ENCODE measurements around the gene GUCA1A.
"Not testable (repeated sequence)": the region's sequence is repeated elsewhere in the genome, so short reads cannot be mapped to it uniquely, and the experiment has no call there.

GUCA1A gene

GRCh38 chr6:42211726-42212125 is 38.6 kb downstream of the GUCA1A start:
- DNase-seq = no peak

- no peak for DNase-seq
Observed at GRCh38 chr6:42212442-42212841, 39.3 kb downstream of the GUCA1A start.

GRCh38 chr6:42216495-42216894 is 43.3 kb downstream of the GUCA1A start:
- DNase-seq = not testable (repeated sequence)

GRCh38 chr6:42217157-42217518 is 44.0 kb downstream of the GUCA1A start:
- DNase-seq = peak; percentile 51

GRCh38 chr6:42217519-42218367 is 44.6 kb downstream of the GUCA1A start, which contains the start of gene MRPS10:
Gene MRPS10, minus strand, starts transcription at chr6:42217861. Its CDS starts 12 bp downstream, at chr6:42217849.
- DNase-seq = peak; percentile 97

- no peak for DNase-seq
Observed at GRCh38 chr6:42220807-42221206, 47.6 kb downstream of the GUCA1A start.

GRCh38 chr6:42221546-42221945 is 48.4 kb downstream of the GUCA1A start:
- no peak for DNase-seq

GRCh38 chr6:42222448-42222847 is 49.3 kb downstream of the GUCA1A start:
- DNase-seq = no peak

- no peak for DNase-seq
Observed at GRCh38 chr6:42224222-42225028, 51.3 kb downstream of the GUCA1A start.

GRCh38 chr6:42225029-42225339 is 51.8 kb downstream of the GUCA1A start:
- no peak for DNase-seq

- no peak for DNase-seq
Observed at GRCh38 chr6:42225419-42225818, 52.3 kb downstream of the GUCA1A start.

GRCh38 chr6:42226161-42226611 is 53.0 kb downstream of the GUCA1A start:
- DNase-seq = no peak

- DNase-seq = no peak
Observed at GRCh38 chr6:42226645-42227143, 53.5 kb downstream of the GUCA1A start.

- no peak for DNase-seq
Observed at GRCh38 chr6:42227173-42227850, 54.1 kb downstream of the GUCA1A start.

- DNase-seq = no peak
Observed at GRCh38 chr6:42228305-42228704, 55.1 kb downstream of the GUCA1A start.
